SU-DHL-6 (cell line): ENCODE measurements around the gene ISM1.

Source experiments
- EZH2phosphoT487 ChIP-seq: fragments of 200-600 bp; sonication (generic), shearing (Covaris generic); conservative IDR thresholded peaks from 2 replicates; pipeline ENCODE4 v1.6.1; 2018; ENCODE audit warnings: mild to moderate bottlenecking, antibody characterized with exemption, low read length, moderate library complexity, mixed read lengths
- TF ChIP-seq, protein P1 (sequence below): fragments of 200-600 bp; sonication (generic); IDR thresholded peaks from one replicate; pipeline ENCODE4 v1.5.1; 2017; ENCODE audit warnings: antibody characterized with exemption, mild to moderate bottlenecking, low read length, moderate library complexity; ENCODE audit not compliant: insufficient read depth, poor library complexity, severe bottlenecking

DNA sequence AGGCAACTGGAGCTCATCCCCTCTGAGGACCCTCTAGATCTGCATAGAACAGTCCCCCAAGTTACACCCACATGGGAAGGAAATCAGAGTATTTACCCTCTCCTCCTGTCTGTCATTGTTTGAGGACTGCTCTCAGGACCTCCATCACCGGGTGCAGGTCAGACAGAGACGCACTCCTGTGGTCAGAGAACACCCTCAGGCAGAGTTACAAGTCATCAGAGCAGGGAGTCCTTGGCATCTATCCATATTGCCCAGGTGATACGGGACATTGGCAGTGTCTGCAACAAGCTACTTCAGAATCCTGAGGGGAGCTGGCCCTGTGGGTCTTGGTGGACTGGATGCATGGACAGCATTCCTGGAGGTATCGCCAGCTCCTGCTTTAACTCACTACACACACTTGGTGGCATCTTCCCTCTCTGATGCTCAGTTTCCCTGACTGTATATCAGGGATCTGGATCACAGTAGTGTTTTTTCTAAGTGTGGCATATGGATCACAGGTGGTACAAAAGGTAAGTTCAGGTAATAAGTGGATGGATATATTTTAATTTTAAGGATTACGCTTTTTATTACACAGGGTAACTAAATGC, 15.1 kb upstream of the ISM1 start:
- TF ChIP-seq, protein P1, sequence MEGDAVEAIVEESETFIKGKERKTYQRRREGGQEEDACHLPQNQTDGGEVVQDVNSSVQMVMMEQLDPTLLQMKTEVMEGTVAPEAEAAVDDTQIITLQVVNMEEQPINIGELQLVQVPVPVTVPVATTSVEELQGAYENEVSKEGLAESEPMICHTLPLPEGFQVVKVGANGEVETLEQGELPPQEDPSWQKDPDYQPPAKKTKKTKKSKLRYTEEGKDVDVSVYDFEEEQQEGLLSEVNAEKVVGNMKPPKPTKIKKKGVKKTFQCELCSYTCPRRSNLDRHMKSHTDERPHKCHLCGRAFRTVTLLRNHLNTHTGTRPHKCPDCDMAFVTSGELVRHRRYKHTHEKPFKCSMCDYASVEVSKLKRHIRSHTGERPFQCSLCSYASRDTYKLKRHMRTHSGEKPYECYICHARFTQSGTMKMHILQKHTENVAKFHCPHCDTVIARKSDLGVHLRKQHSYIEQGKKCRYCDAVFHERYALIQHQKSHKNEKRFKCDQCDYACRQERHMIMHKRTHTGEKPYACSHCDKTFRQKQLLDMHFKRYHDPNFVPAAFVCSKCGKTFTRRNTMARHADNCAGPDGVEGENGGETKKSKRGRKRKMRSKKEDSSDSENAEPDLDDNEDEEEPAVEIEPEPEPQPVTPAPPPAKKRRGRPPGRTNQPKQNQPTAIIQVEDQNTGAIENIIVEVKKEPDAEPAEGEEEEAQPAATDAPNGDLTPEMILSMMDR, result no peak
- TF ChIP-seq EZH2phosphoT487, result no peak
